Suppressor macrophage (primary cell): ENCODE results near the gene XXYLT1.
A peak's percentile ranks its signal among the peaks of the same experiment; 100 is the strongest.
"Not testable (repeated sequence)": the region's sequence is repeated elsewhere in the genome, so short reads cannot be mapped to it uniquely, and the experiment has no call there.

Experiments used
- DNase-seq, 4 experiments: peaks; one replicate each; pipeline ENCODE4 v3.0.0-alpha.2; 2020 to 2022

Gene XXYLT1

GRCh38 chr3:195224980-195225580 is 45.9 kb downstream of the XXYLT1 start:
- DNase-seq = no peak

- DNase-seq = no peak
Measured at GRCh38 chr3:195224156-195224979, 46.6 kb downstream of the XXYLT1 start.

GRCh38 chr3:195221876-195222617 is 48.9 kb downstream of the XXYLT1 start:
- DNase-seq = no peak

- peak; percentile 65 to 88 (median 80) for DNase-seq
Measured at GRCh38 chr3:195221015-195221853, 49.7 kb downstream of the XXYLT1 start.

GRCh38 chr3:195219351-195220230 is 51.4 kb downstream of the XXYLT1 start:
- DNase-seq = no peak

GRCh38 chr3:195218331-195218730 is 52.6 kb downstream of the XXYLT1 start:
- DNase-seq = not testable (repeated sequence)

GRCh38 chr3:195215576-195215975 is 55.4 kb downstream of the XXYLT1 start:
- not testable (repeated sequence) for DNase-seq

- DNase-seq = no peak
Measured at GRCh38 chr3:195214381-195214780, 56.6 kb downstream of the XXYLT1 start.

GRCh38 chr3:195213639-195214315 is 57.2 kb downstream of the XXYLT1 start:
- DNase-seq = no peak

- DNase-seq = no peak
Measured at GRCh38 chr3:195212749-195213375, 58.1 kb downstream of the XXYLT1 start.

GRCh38 chr3:195212033-195212748 is 58.8 kb downstream of the XXYLT1 start:
- DNase-seq = no peak

GRCh38 chr3:195210266-195210973 is 60.5 kb downstream of the XXYLT1 start:
- no peak for DNase-seq

GRCh38 chr3:195209847-195210265 is 61.1 kb downstream of the XXYLT1 start:
- no peak for DNase-seq

- no peak for DNase-seq
Measured at GRCh38 chr3:195209083-195209846, 61.7 kb downstream of the XXYLT1 start.

GRCh38 chr3:195208631-195209030 is 62.3 kb downstream of the XXYLT1 start:
- DNase-seq = no peak

- no peak for DNase-seq
Measured at GRCh38 chr3:195208183-195208582, 62.8 kb downstream of the XXYLT1 start.

GRCh38 chr3:195207731-195208130 is 63.2 kb downstream of the XXYLT1 start:
- DNase-seq = no peak

- DNase-seq = no peak
Measured at GRCh38 chr3:195207056-195207455, 63.9 kb downstream of the XXYLT1 start.
